K562 (cell line): ENCODE results near the gene SEC61A2. TPM values are rescaled to one million over a fixed set of nuclear protein-coding genes. Genes with fewer than 3 reads are reported as not detected.
A peak's percentile ranks its signal among the peaks of the same experiment; 100 is the strongest.

ENCODE experiments used
- CBFA2T3 ChIP-seq: fragments of 450-650 bp; IDR thresholded peaks from 2 replicates; pipeline ENCODE4 v1.6.1; 2017
- CEBPB ChIP-seq: fragments of 450-650 bp; IDR thresholded peaks from 2 replicates; pipeline ENCODE4 v1.6.1; 2016; ENCODE audit warnings: missing genetic modification characterization, missing compliant biosample characterization
- FOXJ3 ChIP-seq: sonication (generic); formaldehyde crosslinking; IDR thresholded peaks from 2 replicates; pipeline ENCODE4 v1.4.0; 2020; ENCODE audit warnings: mild to moderate bottlenecking, missing genetic modification reagents
- FOXM1 ChIP-seq, 2 experiments: fragments of 450-650 bp in 1 of 2; sonication (generic) in 1 of 2; formaldehyde crosslinking in 1 of 2; IDR thresholded peaks; 2 replicates each; pipeline versions ENCODE4 v1.6.1 to v1.9.0; 2017 to 2022; ENCODE audit warnings: low read depth in 2 of 2, mild to moderate bottlenecking in 2 of 2, missing genetic modification reagents in 1 of 2, moderate library complexity in 1 of 2
- MNT ChIP-seq, 2 experiments: fragments of 450-650 bp; conservative IDR thresholded peaks; 2 replicates each; pipeline ENCODE4 v1.6.1; 2017; ENCODE audit warnings: mild to moderate bottlenecking in 2 of 2, moderate library complexity in 2 of 2
- MTA3 ChIP-seq: fragments of 450-650 bp; formaldehyde crosslinking; IDR thresholded peaks from 2 replicates; pipeline ENCODE4 v1.6.1; 2017; ENCODE audit warnings: mild to moderate bottlenecking, borderline replicate concordance
- NFIC ChIP-seq: fragments of 450-650 bp; IDR thresholded peaks from 2 replicates; pipeline ENCODE4 v1.6.1; 2017; ENCODE audit warnings: mild to moderate bottlenecking, inconsistent platforms
- NRF1 ChIP-seq, 2 experiments: fragments of 450-650 bp; IDR thresholded peaks in 1 of 2; conservative IDR thresholded peaks in 1 of 2; 2 replicates each; pipeline ENCODE4 v1.6.1; 2014; ENCODE audit warnings: mild to moderate bottlenecking in 2 of 2
- POLR2AphosphoS2 ChIP-seq: IDR thresholded peaks from 2 replicates; pipeline ENCODE4 v1.6.1; 2012; ENCODE audit warnings: low read length, improper control_type of control experiment
- PRMT5 ChIP-seq: sonication (generic); formaldehyde crosslinking; IDR thresholded peaks from 2 replicates; pipeline ENCODE4 v1.5.0; 2020; ENCODE audit warnings: missing genetic modification reagents
- SMARCE1 ChIP-seq: fragments of 450-650 bp; IDR thresholded peaks from 2 replicates; pipeline ENCODE4 v1.7.1; 2016; ENCODE audit warnings: mild to moderate bottlenecking
- SOX6 ChIP-seq: fragments of 450-650 bp; IDR thresholded peaks from 2 replicates; pipeline ENCODE4 v1.6.1; 2014; ENCODE audit warnings: mild to moderate bottlenecking
- STAT5A ChIP-seq: IDR thresholded peaks from 2 replicates; pipeline ENCODE4 v1.6.1; 2012; ENCODE audit warnings: low read length, inconsistent platforms, borderline replicate concordance
- TAF1 ChIP-seq: IDR thresholded peaks from 2 replicates; pipeline ENCODE4 v1.6.1; 2011; ENCODE audit warnings: mild to moderate bottlenecking, low read length, moderate library complexity; ENCODE audit not compliant: insufficient read depth, control insufficient read depth, severe bottlenecking; ENCODE audit errors: extremely low read depth
- ZC3H11A ChIP-seq: IDR thresholded peaks from 2 replicates; pipeline ENCODE4 v1.6.1; 2012; ENCODE audit warnings: low read depth, low read length, improper control_type of control experiment
- ZNF24 ChIP-seq: fragments of 450-650 bp; IDR thresholded peaks from 2 replicates; pipeline ENCODE4 v1.6.1; 2016
- ZNF384 ChIP-seq: IDR thresholded peaks from 2 replicates; pipeline ENCODE4 v1.6.1; 2012; ENCODE audit warnings: low read depth, low read length, improper control_type of control experiment
- polyA plus RNA-seq, 8 experiments: library from polyadenylated mRNA; depleted of rRNA in 4 of 8; stranded (reverse) in 5 of 8; unstranded in 3 of 8; fragments of >200 nt; fragmentation: Nextera tagmentation in 2 of 8; fragmentation: Illumina TruSeq in 1 of 8; extraction: Ambion mirVana in 2 of 8; extraction: Trizol in 1 of 8; gene quantifications; 2 replicates each; pipeline versions ENCODE4 v1.2.1 to v1.2.3, GENCODE V29; 2011 to 2014; ENCODE audit warnings: inconsistent platforms in 1 of 8, missing spikeins in 1 of 8
- total RNA-seq, 7 experiments: library from RNA; depleted of rRNA in 6 of 7; stranded (reverse); fragments of >200 nt in 6 of 7; fragmentation: Illumina TruSeq in 2 of 7; extraction: Trizol in 2 of 7; gene quantifications; 2 replicates each; pipeline versions ENCODE4 v1.2.1 to v1.2.3, GENCODE V29; 2011 to 2021; ENCODE audit warnings: low replicate concordance in 1 of 7

Gene SEC61A2
- total and polyA plus RNA-seq, 9 of the 15 experiments (the other 6 are each of a cell fraction or from before 2014, with no cell fraction given) = 1.2 to 9.7 (median 3.9) TPM

DNA sequence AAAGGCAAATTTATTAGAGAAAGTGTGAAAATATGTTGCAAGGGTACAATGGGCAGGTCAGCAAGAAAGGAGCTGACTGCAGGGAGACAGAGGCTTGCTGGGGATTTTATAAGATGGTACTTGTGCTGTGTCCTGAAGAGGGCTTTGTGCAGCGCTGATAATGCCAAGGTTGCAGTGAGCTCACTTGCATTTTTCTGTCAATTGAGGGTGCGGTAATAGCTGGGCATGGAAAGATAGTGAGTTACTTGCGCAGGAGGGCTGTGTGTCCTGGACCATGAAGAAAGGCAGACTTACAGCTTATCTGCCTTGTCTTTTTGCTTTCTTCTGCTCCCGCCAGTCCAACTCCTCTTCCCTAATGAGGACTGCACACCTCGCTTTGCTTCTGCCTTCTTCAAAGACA, 79.0 kb downstream of the SEC61A2 start (continued):
- TF ChIP-seq STAT5A (peak; percentile 54; the same call in 1 of the 2 replicates), NRF1 (conservative IDR thresholded peaks at IDR 0.05 in 1 of 2, IDR thresholded peaks at IDR 0.05 in 1 of 2) (peak; percentile 83 to 86), MTA3 (peak; percentile 76; the same call in 1 of the 2 replicates), ZNF384 (no peak), PRMT5 (CRISPR knock-in tag) (no peak), ZNF24 (0 out of 2 replicates have a peak, but pooled peaks have one; percentile 19), CBFA2T3 (peak; percentile 95), ZC3H11A (no peak), FOXM1 (IDR thresholded peaks at IDR 0.05; ENCODE audit: low read depth) (peak; percentile 33; the same call in 1 of the 2 replicates), FOXM1 (CRISPR knock-in tag; IDR thresholded peaks at IDR 0.05; ENCODE audit: low read depth) (no peak), SMARCE1 (peak; percentile 71; the same call in 1 of the 2 replicates), POLR2AphosphoS2 (no peak), FOXJ3 (CRISPR knock-in tag) (no peak), TAF1 (no peak), CEBPB (tag) (peak; percentile 63), MNT (conservative IDR thresholded peaks at IDR 0.05) (no peak; a peak in 1 of 4 replicates), SOX6 (peak; percentile 78), NFIC (peak; percentile 68)
